Vagina (tissue), 2 donors: Measurements from ENCODE around the gene SSTR5.

ENCODE experiments used
- POLR2A ChIP-seq, 2 donors: fragments of 450-650 bp; IDR thresholded peaks; one replicate each; pipeline ENCODE4 v1.6.1; 2017; ENCODE audit warnings: antibody characterized with exemption in 2 of 2, mild to moderate bottlenecking in 2 of 2, moderate library complexity in 2 of 2
- TF ChIP-seq, protein P1 (sequence below), 3 experiments: fragments of 450-650 bp in 2 of 3; fragments of 200-600 bp in 1 of 3; sonication (generic) in 1 of 3; IDR thresholded peaks; one replicate each; pipeline ENCODE4 v1.5.1; 2017 to 2019; ENCODE audit warnings: antibody characterized with exemption in 3 of 3, mild to moderate bottlenecking in 2 of 3, moderate library complexity in 2 of 3

DNA sequence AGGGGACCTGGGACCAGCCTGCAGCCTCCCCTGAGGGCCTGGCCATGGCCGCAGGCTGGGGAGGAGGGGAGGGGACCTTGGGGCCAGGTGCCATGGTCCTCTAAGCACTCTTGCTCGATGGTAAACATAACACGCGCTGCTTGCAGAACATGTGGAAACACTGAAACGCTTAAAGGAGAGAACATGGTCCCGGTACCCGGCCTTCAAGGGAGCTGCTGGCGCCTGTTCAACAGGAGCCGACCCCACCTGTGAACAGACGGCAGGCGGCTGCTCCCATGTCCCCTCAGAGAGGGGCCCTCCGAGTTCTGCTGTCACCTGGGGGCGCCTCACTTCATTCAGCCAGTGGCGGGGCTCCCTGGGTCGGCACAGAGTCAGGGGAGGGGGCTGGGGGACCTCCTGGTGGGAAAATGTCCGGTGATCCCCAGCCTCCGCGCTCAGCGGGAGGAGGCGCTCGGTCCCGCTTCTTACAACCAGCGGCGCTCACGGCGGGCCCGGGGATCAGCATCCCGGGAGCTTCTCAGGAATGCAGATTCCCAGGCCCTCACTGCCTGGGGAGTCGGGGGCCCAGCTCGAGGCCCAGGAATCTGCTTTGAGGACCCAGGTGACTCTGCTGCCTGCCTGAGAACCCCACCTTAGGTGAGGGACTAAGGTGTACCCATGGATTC, 854 bp upstream of the SSTR5 start:
- TF ChIP-seq, protein P1, sequence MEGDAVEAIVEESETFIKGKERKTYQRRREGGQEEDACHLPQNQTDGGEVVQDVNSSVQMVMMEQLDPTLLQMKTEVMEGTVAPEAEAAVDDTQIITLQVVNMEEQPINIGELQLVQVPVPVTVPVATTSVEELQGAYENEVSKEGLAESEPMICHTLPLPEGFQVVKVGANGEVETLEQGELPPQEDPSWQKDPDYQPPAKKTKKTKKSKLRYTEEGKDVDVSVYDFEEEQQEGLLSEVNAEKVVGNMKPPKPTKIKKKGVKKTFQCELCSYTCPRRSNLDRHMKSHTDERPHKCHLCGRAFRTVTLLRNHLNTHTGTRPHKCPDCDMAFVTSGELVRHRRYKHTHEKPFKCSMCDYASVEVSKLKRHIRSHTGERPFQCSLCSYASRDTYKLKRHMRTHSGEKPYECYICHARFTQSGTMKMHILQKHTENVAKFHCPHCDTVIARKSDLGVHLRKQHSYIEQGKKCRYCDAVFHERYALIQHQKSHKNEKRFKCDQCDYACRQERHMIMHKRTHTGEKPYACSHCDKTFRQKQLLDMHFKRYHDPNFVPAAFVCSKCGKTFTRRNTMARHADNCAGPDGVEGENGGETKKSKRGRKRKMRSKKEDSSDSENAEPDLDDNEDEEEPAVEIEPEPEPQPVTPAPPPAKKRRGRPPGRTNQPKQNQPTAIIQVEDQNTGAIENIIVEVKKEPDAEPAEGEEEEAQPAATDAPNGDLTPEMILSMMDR (IDR thresholded peaks at IDR 0.05): no peak
- TF ChIP-seq POLR2A (IDR thresholded peaks at IDR 0.05): no peak
